ENCODE results near the gene COL9A2.

GRCh38 chr1:40315239-40315794, 1.8 kb downstream of the COL9A2 start:
- TF ChIP-seq PATZ1 (CRISPR knock-in tag; IDR thresholded peaks at IDR 0.05; ENCODE audit: borderline replicate concordance) (no peak), ZFP30 (CRISPR knock-in tag; IDR thresholded peaks at IDR 0.05) (no peak), ZNF8 (CRISPR knock-in tag; IDR thresholded peaks at IDR 0.05) (no peak), ZFP3 (CRISPR knock-in tag; IDR thresholded peaks at IDR 0.05) (no peak), GLIS3 (CRISPR knock-in tag; IDR thresholded peaks at IDR 0.05) (no peak), RARB (CRISPR knock-in tag; IDR thresholded peaks at IDR 0.05) (no peak), PPARA (CRISPR knock-in tag; IDR thresholded peaks at IDR 0.05; ENCODE audit: borderline replicate concordance) (no peak), ARNTL (CRISPR knock-in tag; IDR thresholded peaks at IDR 0.05; ENCODE audit: borderline replicate concordance, low read depth) (no peak), SNAI2 (CRISPR knock-in tag; IDR thresholded peaks at IDR 0.05) (no peak), ISL1 (CRISPR knock-in tag; IDR thresholded peaks at IDR 0.05) (no peak), POU6F1 (CRISPR knock-in tag; IDR thresholded peaks at IDR 0.05; ENCODE audit: borderline replicate concordance, low read depth) (no peak), ZNF565 (CRISPR knock-in tag; conservative IDR thresholded peaks at IDR 0.05; ENCODE audit: low read depth) (no peak)

All from SK-N-SH treated with all-trans-retinoic acid at 6 μM for 48 hours (cell line).